DMS79 (cell line): ENCODE results near the gene ZNF486.
"Not testable (repeated sequence)": the region's sequence is repeated elsewhere in the genome, so short reads cannot be mapped to it uniquely, and the experiment has no call there.

Experiments
- DNase-seq: peaks from one replicate; lab custom pipeline; 2025; lab: John Stamatoyannopoulos, UW

The ZNF486 gene

GRCh38 chr19:20167020-20167644 is at the start of gene ZNF486:
TSS of gene ZNF486 (plus strand) at chr19:20167214. CDS start at chr19:20167331, 117 bp downstream.
- no peak for DNase-seq

GRCh38 chr19:20118064-20118839 is 48.8 kb upstream of the ZNF486 start:
- not testable (repeated sequence) for DNase-seq

DNA sequence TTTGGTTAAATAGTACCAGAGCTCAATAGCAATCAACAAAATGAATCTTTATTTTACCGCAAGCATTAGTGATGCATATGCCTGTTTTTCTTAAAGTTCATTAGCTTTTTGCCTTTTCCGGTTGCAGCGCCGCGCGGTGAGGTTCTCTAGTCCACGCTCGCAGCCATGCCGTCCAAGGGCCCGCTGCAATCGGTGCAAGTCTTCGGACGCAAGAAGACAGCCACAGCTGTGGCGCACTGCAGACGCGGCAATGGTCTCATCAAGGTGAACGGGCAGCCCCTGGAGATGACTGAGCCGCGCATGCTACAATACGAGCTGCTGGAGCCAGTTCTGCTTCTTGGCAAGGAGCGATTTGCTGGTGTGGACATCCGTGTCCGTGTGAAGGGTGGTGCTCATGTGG is 42.1 kb upstream of the ZNF486 start:
- no peak for DNase-seq

GRCh38 chr19:20132933-20133332 is 34.1 kb upstream of the ZNF486 start:
- DNase-seq, result not testable (repeated sequence)

DNA sequence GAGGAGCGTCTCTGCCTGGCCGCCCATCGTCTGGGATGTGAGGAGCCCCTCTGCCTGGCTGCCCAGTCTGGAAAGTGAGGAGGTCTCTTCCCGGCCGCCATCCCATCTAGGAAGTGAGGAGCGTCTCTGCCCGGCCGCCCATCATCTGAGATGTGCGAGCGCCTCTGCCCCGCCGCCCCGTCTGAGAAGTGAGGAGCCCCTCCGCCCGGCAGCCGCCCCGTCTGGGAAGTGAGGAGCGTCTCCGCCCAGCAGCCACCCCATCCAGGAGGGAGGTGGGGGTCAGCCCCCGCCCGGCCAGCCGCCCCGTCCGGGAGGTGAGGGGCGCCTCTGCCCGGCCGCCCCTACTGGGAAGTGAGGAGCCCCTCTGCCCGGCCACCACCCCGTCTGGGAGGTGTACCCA is 29.3 kb upstream of the ZNF486 start:
- DNase-seq, result not testable (repeated sequence)

- no peak for DNase-seq
These were observed 15.3 kb upstream of the ZNF486 start for GRCh38 chr19:20151617-20152145.

DNA sequence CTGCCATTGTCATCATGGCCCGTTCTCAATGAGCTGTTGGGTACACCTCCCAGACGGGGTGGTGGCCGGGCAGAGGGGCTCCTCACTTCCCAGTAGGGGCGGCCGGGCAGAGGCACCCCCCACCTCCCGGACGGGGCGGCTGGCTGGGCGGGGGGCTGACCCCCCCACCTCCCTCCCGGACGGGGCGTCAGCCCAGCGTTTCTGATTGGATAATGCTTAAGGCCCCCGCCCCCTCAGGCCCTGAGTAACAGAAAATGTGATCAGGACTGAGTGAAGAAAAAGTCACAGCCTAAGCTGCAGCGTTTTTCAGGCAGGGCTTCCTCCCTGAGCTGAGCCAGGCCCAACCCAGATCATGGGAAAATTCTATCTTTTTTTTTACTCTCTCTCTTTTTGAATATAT is 14.5 kb upstream of the ZNF486 start:
- DNase-seq, result not testable (repeated sequence)

GRCh38 chr19:20153281-20153680 is 13.7 kb upstream of the ZNF486 start:
- no peak for DNase-seq

DNA sequence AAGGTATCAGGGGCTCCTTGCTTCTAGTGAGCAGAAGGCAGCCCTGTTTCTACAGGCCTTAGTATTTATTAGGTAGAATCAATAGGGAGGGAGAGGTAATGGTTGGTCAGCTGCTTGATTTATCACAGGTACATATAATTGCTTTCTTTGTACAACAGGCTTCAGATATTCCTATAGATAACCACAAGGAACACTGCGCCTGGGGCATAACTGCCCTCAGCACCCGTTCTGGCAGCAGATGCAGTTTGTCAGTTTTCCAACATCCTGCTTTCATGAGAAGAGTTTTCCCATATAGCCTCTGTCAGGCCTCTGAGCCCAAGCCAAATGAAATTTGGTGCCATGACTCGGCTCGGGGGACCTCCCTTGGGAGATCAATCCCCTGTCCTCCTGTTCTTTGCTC is 12.4 kb upstream of the ZNF486 start:
- DNase-seq, result no peak

GRCh38 chr19:20162821-20163220 is 4.2 kb upstream of the ZNF486 start:
- DNase-seq, result no peak

- DNase-seq, result no peak
These were observed 2.6 kb upstream of the ZNF486 start for GRCh38 chr19:20164456-20164855.

DNA sequence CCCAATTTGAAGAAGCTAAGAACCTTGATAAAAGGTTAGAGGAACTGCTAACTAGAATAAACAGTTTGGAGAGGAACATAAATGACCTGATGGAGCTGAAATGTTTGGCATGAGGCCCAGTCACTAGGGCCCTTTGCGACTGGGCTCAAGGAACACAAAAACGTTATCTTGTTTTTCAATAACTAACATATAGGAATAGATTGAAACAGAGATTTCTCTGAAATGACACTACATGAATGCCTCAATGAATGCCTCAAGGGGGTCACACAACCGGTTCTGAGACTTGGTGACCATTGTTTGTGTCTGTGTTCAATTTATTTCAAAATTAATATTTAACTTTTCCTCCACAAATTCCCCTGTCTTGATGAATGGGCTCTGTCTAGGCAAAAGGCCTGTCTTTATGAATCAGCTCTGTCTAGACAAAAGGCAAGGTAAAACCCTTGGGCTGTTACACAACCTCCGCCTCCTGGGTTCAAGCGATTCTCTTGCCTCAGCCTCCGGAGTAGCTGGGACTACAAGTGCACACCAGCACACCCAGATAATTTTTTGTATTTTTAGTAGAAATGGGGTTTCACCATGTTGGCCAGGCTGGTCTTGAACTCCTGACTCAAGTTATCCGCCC is 932 bp upstream of the ZNF486 start:
- DNase-seq, result peak; percentile 61

DNA sequence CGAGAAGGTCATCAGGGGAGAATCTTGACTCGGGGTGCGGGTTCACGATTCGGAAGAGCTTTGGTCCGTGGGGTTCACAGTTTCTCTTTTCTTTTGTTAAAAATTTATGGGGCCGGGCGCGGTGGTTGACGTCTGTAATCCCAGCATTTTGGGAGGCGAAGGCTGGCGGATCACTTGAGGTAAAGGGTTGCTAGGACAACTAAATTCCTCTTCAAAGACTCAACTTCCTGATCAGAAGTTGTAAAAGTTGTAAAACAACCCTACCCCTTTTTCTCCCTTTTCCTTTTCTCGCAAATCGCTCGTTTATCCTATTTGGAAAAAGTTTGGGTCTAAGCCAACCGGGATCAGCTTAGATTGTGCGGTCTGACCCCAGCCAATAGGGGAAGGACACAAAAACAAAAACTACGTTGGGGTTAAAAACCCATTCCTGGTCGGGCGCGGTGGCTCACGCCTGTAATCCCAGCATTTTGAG is 673 bp downstream of the ZNF486 start:
- no peak for DNase-seq

DNA sequence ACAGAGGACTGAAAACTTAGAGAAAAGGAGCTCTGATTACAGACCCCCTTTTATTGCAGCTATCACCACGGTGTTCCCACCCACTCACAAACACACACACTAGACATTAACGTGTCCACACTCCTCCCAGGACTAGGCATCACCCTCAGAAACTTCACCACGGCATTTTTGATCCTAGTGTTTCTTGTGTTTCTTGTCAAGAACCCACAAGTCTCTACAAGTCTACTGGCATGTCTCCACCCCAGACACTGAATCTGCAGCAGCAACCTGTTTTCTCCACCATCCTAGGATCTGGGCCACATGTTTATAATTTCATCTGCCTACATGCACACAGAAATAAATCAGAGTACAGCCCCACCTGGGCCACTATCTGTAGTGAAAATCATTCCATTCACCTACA is 4.3 kb downstream of the ZNF486 start:
- no peak for DNase-seq

- not testable (repeated sequence) for DNase-seq
These were observed 8.8 kb downstream of the ZNF486 start for GRCh38 chr19:20175848-20176247.

- not testable (repeated sequence) for DNase-seq
These were observed 12.9 kb downstream of the ZNF486 start for GRCh38 chr19:20179956-20180355.

- peak; percentile 83 for DNase-seq
These were observed 15.3 kb downstream of the ZNF486 start for GRCh38 chr19:20182222-20182785.

DNA sequence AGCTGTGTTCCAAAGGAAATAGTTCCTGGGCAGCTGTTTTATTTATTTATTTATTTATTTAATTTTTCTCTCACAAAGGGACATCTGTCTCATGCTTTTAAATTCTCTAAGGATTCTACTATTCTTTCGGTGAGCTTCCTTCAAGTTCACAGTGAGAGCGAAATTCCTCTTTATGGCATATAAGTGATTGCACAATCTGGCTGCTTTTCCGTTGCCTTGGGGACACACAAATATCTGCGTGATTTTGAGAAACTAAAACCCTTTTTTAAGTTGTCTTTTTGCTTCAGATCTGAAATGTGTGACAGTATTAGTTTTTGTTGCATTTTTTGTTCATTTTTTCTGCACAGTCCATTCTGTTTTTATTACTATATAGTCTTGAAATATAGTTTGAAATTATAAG is 19.2 kb downstream of the ZNF486 start:
- no peak for DNase-seq

GRCh38 chr19:20197747-20198146 is 30.7 kb downstream of the ZNF486 start:
- DNase-seq, result no peak

- no peak for DNase-seq
These were observed 42.0 kb downstream of the ZNF486 start for GRCh38 chr19:20209051-20209450.

- not testable (repeated sequence) for DNase-seq
These were observed 47.4 kb downstream of the ZNF486 start for GRCh38 chr19:20214366-20214765.

DNA sequence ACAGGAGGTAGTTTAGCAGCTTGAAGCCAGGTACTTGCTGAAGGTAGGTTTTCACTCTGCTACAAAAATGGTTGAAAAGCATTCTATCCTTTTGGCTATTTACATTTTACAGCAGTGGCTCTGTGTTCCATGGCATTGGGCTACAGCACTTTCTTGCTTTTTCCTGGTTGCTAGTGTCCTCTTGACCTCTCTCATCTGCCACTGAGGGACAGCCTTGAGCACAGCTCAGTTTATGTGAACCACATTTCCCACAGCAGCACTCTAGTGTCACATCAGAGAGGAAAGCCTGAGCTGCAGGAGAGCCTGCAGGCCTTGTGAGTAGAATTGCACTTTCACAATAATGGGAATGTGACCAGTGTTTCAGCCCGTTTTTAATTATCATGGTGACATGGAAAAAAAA is 54.6 kb downstream of the ZNF486 start:
- not testable (repeated sequence) for DNase-seq
